ENCODE data around the gene GPC6.

GPC6 gene

DNA sequence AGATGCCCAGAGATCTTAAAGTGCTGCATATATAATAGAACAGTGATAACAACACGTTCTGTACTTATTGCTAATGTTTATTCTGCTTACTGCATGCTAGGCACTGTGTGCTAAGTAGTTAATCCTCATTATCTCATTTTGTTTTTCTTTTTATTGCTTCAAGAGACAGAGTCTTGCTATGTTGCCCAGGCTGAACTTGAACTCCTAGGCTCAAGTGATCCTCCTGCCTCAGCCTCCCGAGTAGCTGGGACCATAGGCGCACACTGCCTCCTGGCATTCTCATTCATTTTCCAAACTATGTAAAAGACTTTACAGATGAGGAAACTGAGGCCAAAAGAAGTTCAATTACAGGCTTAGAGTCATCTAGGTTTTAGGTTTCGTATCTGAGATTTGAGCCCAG lies 548.4 kb downstream of the GPC6 start:
- H3K4me3 ChIP-seq (ENCODE audit: low read depth, low read length) = no peak overlapping the region
- TF ChIP-seq, protein P1, sequence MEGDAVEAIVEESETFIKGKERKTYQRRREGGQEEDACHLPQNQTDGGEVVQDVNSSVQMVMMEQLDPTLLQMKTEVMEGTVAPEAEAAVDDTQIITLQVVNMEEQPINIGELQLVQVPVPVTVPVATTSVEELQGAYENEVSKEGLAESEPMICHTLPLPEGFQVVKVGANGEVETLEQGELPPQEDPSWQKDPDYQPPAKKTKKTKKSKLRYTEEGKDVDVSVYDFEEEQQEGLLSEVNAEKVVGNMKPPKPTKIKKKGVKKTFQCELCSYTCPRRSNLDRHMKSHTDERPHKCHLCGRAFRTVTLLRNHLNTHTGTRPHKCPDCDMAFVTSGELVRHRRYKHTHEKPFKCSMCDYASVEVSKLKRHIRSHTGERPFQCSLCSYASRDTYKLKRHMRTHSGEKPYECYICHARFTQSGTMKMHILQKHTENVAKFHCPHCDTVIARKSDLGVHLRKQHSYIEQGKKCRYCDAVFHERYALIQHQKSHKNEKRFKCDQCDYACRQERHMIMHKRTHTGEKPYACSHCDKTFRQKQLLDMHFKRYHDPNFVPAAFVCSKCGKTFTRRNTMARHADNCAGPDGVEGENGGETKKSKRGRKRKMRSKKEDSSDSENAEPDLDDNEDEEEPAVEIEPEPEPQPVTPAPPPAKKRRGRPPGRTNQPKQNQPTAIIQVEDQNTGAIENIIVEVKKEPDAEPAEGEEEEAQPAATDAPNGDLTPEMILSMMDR (IDR thresholded peaks at IDR 0.05; ENCODE audit: borderline replicate concordance, insufficient read depth, low read depth, low read length) = no peak

DNA sequence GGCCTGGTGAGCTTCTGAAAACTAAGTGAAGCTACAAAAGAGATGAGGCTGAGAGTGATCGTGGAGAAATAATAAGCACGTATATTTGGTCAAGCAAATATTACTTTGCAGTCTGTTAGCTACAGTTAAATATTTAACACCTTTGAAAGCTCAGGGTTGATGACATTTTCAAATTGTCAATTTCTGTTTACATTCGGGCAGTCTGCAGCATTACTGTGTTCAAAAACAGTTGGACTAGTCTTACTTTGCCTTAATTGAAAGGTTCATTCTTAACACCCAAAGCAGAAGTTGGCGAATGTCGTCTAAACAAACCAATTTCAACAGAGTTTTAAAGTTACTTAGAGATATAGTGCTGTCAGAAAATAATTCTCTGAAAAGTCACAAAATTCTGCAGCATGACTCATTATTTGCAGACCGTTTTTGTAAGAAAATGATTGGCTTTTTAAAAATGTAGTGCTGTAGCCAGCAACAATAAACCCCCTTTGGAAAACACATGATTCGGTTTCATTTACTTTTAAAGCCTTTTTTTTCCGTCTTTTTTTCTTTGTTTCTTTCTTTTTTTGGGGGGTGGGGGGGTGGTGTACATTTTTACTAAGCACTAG lies 549.0 kb downstream of the GPC6 start:
- no peak overlapping the region for H3K4me3 ChIP-seq (ENCODE audit: low read depth, low read length)
- TF ChIP-seq, protein P1 (IDR thresholded peaks at IDR 0.05; ENCODE audit: borderline replicate concordance, insufficient read depth, low read depth, low read length) = no peak

GRCh38 chr13:93776936-93777335 lies 550.3 kb downstream of the GPC6 start:
- TF ChIP-seq, protein P1 (IDR thresholded peaks at IDR 0.05; ENCODE audit: borderline replicate concordance, insufficient read depth, low read depth, low read length) = no peak
- H3K4me3 ChIP-seq (ENCODE audit: low read depth, low read length) = no peak overlapping the region

- TF ChIP-seq, protein P1 (IDR thresholded peaks at IDR 0.05; ENCODE audit: borderline replicate concordance, insufficient read depth, low read depth, low read length) = no peak
- no peak overlapping the region for H3K4me3 ChIP-seq (ENCODE audit: low read depth, low read length)
These were observed 550.9 kb downstream of the GPC6 start for GRCh38 chr13:93777504-93777903.

GRCh38 chr13:93778548-93778947 lies 551.9 kb downstream of the GPC6 start:
- TF ChIP-seq, protein P1 (IDR thresholded peaks at IDR 0.05; ENCODE audit: borderline replicate concordance, insufficient read depth, low read depth, low read length) = no peak
- no peak overlapping the region for H3K4me3 ChIP-seq (ENCODE audit: low read depth, low read length)

GRCh38 chr13:93784191-93784590 lies 557.6 kb downstream of the GPC6 start:
- no peak overlapping the region for H3K4me3 ChIP-seq (ENCODE audit: low read depth, low read length)
- TF ChIP-seq, protein P1 (IDR thresholded peaks at IDR 0.05; ENCODE audit: borderline replicate concordance, insufficient read depth, low read depth, low read length) = no peak

DNA sequence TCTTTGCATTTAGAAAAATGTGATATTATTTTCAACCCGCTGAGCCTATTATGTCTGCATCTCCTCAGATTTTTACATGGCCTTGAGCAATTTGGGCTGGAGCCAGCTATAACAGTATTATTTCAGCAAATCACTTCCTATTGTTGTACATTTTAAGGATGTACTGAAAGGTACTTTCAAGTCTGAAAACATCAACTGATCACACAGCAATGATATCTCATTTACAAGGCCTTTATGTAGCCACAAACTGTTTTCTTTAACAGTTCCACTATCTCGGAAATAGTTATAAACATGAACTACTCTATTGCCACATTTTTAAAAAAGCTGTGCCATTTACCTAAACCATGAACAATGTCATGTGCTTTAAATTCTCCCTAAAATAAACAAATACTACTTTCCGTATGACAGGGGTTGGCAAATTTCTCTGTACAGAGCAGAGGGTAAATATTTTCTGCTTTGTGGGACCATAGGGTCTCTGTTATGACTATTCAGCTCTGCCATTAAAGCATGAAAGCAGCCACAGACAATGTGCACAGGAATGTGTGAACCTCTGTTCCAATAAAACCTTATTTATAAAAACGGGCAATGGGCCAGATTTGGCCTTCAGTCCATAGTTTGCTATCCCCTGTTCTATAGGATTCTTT lies 560.4 kb downstream of the GPC6 start:
- H3K4me3 ChIP-seq (ENCODE audit: low read depth, low read length) = no peak overlapping the region
- TF ChIP-seq, protein P1 (IDR thresholded peaks at IDR 0.05; ENCODE audit: borderline replicate concordance, insufficient read depth, low read depth, low read length) = no peak

Data from GM12875 (cell line).